Memory B cell (primary cell): ENCODE measurements around the gene SEC24B.
"Not testable (repeated sequence)": the region's sequence is repeated elsewhere in the genome, so short reads cannot be mapped to it uniquely, and the experiment has no call there.

Source experiments
- ATAC-seq: fragments of 150-1000 bp; cut with Tn5 transposase; 2 replicates; pipeline ENCODE4 v1.10.0; 2021; ENCODE audit warnings: low read depth, mild to moderate bottlenecking, moderate library complexity
- DNase-seq, 2 donors: peaks; one replicate each; pipeline ENCODE4 v3.0.0; 2022; ENCODE audit warnings: low spot score in 2 of 2
- H3K27ac Mint-ChIP-seq: one replicate; pipeline ENCODE4 v1.8.0; 2022; ENCODE audit warnings: mild to moderate bottlenecking, moderate library complexity, mixed read lengths
- H3K27me3 Mint-ChIP-seq: one replicate; pipeline ENCODE4 v1.8.0; 2022; ENCODE audit warnings: mixed read lengths
- H3K36me3 Mint-ChIP-seq: one replicate; pipeline ENCODE4 v1.8.0; 2022; ENCODE audit warnings: mild to moderate bottlenecking, mixed read lengths
- H3K4me1 Mint-ChIP-seq: one replicate; pipeline ENCODE4 v1.8.0; 2022; ENCODE audit warnings: mixed read lengths
- H3K4me3 Mint-ChIP-seq: one replicate; pipeline ENCODE4 v1.8.0; 2022; ENCODE audit warnings: mild to moderate bottlenecking, moderate library complexity, mixed read lengths
- H3K9me3 Mint-ChIP-seq: one replicate; pipeline ENCODE4 v1.8.0; 2022; ENCODE audit warnings: mixed read lengths

Gene SEC24B

DNA sequence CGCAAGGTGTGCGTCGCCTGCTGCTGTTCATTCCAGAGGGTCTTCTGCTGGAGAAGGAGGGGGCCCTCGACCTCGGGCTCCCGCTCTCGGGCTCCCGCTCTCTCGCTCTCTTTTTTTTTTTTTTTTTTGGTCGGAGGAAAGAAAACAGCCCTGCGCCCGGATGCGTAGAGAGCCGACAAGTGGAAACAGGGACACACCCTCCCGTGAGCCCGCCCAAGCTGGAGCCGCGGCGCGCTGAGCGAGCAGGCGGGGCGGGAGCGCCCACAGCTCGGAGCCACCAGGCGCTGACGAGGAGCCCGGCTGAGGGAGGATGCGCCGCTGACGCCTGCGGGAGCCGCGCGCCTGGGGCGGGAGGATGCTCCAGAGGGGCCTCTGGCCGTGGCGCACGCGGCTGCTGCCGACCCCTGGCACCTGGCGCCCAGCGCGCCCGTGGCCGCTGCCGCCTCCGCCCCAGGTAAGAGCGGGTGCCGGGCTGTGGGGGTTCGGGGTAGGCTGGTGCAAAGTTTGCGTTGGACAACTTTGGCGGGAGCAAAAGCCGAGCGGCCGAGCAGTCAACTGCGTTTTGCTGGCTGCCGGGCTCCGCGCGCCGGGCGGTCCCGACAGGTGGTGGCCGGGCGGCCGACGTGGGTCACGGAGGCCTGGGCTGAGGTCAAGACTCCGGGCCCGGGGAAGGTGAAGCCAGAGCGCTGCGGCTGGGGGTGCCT is 126.5 kb downstream of the SEC24B start, which contains the start of gene MCUB:
TSS of gene MCUB (plus strand) at position 264 of the 704 bp plus-strand sequence. CDS start at position 356, 92 bp downstream.
- no peaks in the 10 kb centered on the region for H3K27me3 Mint-ChIP-seq

DNA sequence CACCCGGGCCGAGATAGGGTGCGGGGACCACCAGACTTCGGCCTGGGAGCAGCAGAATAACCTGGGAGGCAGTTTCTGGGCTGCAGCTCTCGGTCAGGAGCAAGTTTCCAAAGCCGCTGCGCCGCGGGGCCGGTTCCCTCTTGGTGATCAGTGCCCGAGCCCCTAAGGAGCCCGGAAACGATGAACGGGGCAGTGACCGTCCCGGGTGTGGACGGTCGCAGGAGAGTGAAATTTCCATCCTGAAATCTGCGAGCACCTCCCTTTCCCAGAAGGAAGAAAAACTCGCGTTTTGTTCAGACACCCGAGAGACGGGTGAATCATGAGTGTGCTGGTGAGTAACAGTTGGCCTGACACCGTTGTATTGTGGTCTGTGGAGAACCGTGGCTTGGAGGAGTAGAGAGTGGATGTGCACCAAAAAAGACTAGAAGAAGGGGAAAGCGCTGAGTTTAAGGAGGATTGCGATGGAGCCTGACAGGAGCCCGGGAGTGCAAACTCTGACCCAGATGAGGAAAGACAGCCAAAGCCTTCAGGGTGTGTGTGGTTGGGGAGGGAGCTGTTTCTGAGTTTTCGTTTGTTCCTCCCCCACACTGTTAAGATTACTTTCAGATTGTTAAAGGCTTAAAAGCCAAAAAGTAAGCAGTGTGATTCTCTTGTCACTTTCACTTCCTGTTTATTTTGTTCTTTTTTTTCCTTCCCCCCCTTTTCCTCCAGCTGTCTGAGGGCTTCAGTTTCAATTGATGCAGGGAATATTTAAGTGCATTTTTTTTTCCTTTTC is 127.3 kb downstream of the SEC24B start:
- Mint-ChIP-seq H3K36me3 (peaks cover 10% of the 10 kb centered on the region), H3K4me3 (peak overlapping the region; percentile 89), H3K9me3 (no peaks in the 10 kb centered on the region), H3K27me3 (no peaks in the 10 kb centered on the region), H3K4me1 (peaks cover 18% of the 10 kb centered on the region), H3K27ac (peak overlapping the region; percentile 21)
- DNase-seq = peak; percentile 45 to 63
- peak; percentile 76 for ATAC-seq

More for the DNA sequence above, 126.5 kb downstream of the SEC24B start, which contains the start of gene MCUB:
- no peaks in the 10 kb centered on the region for H3K9me3 Mint-ChIP-seq
- DNase-seq (peak; percentile 71 to 80), ATAC-seq (peak; percentile 83)
- peaks cover 10% of the 10 kb centered on the region for H3K36me3 Mint-ChIP-seq
- peak within 1 kb of the TSS; percentile 60 for H3K27ac Mint-ChIP-seq
- H3K4me3 Mint-ChIP-seq = peak within 1 kb of the TSS; percentile 89
- peaks cover 18% of the 10 kb centered on the region for H3K4me1 Mint-ChIP-seq

DNA sequence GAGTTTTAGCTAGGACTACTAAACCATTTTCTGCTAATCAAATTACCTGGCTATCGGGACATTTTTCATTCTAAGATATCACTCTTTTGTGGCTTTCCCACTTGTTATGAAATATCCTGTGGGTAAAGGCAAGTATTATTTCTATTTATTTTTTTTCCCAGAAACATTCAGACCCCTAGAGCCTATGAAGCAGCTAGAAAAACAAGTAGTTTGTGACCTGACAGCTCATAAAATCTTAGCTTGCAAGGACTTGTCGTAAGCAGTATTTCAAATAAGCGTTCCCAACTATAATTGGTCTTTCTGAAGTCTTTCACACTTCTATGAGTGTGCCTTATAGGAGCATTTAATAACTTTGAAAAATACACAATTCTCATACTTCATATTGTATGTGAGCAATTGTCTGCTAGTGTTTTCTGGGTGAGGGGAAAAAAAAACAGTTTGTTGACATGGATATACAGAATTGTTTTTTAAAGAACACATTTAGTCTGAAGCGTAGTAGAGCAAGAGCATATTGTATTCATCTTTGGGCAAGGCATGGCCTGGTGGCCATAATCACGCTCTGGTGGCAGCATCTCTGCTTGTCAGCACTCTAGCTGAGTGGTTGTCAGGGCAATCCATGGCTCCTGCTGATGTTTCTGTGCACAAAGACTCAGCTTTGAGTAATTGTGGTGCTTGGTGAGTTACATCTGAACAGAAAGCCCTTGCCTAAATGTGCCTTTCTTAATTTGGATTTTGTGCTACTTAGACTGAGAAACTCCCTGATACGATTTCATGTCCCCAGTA is 129.0 kb downstream of the SEC24B start:
- Mint-ChIP-seq H3K4me3 (peak overlapping the region; percentile 24), H3K36me3 (peaks cover 9% of the 10 kb centered on the region), H3K27ac (no peak overlapping the region), H3K4me1 (peaks cover 18% of the 10 kb centered on the region), H3K27me3 (no peaks in the 10 kb centered on the region), H3K9me3 (no peaks in the 10 kb centered on the region)
- ATAC-seq (no peak), DNase-seq (no peak)

DNA sequence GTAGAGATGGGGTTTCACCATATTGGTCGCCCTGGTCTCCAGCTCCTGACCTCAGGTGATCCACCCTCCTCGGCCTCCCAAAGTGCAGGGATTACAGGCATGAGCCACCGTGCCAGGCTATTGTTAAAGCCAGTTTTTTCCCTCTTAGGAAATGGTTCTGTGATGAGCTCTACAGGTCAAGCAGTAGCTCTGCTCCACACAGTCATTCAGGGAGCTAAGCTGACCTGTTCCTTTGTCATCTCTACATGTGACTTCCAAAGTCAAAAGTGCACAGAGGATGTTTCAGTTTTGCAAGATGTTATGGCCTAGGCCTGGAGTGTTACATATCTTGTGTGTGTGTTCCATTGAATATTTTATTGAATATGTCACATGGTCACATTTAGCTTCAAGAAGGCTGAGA is 137.9 kb downstream of the SEC24B start:
- H3K4me3 Mint-ChIP-seq = no peak overlapping the region
- DNase-seq (no peak), ATAC-seq (no peak)
- H3K9me3 Mint-ChIP-seq = no peaks in the 10 kb centered on the region
- H3K27ac Mint-ChIP-seq = no peak overlapping the region
- H3K27me3 Mint-ChIP-seq = no peaks in the 10 kb centered on the region
- H3K36me3 Mint-ChIP-seq = peaks cover 20% of the 10 kb centered on the region
- peaks cover 34% of the 10 kb centered on the region for H3K4me1 Mint-ChIP-seq

DNA sequence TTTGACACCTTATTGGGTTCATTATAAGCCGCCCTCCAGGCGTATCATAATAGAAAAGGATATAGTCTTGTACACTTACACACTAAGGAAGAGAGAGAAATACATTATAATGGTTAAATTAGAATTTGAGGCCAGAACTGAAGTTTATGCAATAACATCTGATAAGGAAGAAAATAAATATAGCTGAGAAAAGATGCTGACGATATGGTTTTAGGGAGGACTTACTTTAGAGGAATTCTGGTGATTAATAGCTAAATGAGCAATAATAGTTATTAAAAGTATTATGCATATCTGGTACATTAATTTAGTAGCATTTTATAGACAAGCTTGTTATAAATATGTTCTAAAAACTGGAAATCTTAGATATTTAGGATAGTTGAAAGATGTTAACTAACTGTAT is 138.5 kb downstream of the SEC24B start:
- H3K9me3 Mint-ChIP-seq = no peaks in the 10 kb centered on the region
- H3K4me3 Mint-ChIP-seq = no peak overlapping the region
- DNase-seq = no peak
- no peak for ATAC-seq
- no peak overlapping the region for H3K27ac Mint-ChIP-seq
- peaks cover 34% of the 10 kb centered on the region for H3K4me1 Mint-ChIP-seq
- H3K36me3 Mint-ChIP-seq = peaks cover 20% of the 10 kb centered on the region
- no peaks in the 10 kb centered on the region for H3K27me3 Mint-ChIP-seq

GRCh38 chr4:109574443-109574850 is 140.8 kb downstream of the SEC24B start:
- H3K36me3 Mint-ChIP-seq = peaks cover 21% of the 10 kb centered on the region
- H3K27ac Mint-ChIP-seq = peak overlapping the region; percentile 70
- no peak for ATAC-seq
- no peak overlapping the region for H3K4me3 Mint-ChIP-seq
- H3K9me3 Mint-ChIP-seq = no peaks in the 10 kb centered on the region
- DNase-seq = no peak
- no peaks in the 10 kb centered on the region for H3K27me3 Mint-ChIP-seq
- H3K4me1 Mint-ChIP-seq = peaks cover 29% of the 10 kb centered on the region

GRCh38 chr4:109574931-109575804 is 141.6 kb downstream of the SEC24B start:
- ATAC-seq = no peak
- Mint-ChIP-seq H3K27me3 (no peaks in the 10 kb centered on the region), H3K27ac (no peak overlapping the region), H3K36me3 (peaks cover 23% of the 10 kb centered on the region), H3K9me3 (no peaks in the 10 kb centered on the region), H3K4me1 (peaks cover 24% of the 10 kb centered on the region), H3K4me3 (no peak overlapping the region)
- DNase-seq = no peak

DNA sequence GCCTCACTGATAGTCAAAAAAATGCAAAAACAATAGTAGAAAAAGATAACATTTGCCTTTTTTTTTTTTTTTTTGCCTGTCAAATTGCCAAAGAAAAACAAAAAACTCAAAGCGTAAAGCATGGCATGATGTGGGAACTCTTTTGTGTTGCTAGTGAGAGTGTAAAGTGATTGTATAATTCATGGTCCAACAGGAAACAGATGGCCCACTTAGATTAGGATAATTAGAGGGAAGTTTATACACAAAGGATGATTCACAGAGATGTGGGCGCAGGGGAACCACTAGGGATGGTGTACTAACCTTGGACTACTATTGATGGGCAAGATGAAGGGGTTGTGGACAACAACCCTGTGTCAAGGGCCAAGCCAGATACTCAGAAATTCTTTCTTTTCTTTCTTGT is 142.8 kb downstream of the SEC24B start:
- ATAC-seq = no peak
- Mint-ChIP-seq H3K27me3 (no peaks in the 10 kb centered on the region), H3K9me3 (no peaks in the 10 kb centered on the region), H3K36me3 (peaks cover 23% of the 10 kb centered on the region), H3K4me3 (no peak overlapping the region), H3K4me1 (peaks cover 18% of the 10 kb centered on the region), H3K27ac (no peak overlapping the region)
- no peak for DNase-seq

GRCh38 chr4:109578846-109579245 is 145.2 kb downstream of the SEC24B start:
- H3K4me3 Mint-ChIP-seq = no peak overlapping the region

DNA sequence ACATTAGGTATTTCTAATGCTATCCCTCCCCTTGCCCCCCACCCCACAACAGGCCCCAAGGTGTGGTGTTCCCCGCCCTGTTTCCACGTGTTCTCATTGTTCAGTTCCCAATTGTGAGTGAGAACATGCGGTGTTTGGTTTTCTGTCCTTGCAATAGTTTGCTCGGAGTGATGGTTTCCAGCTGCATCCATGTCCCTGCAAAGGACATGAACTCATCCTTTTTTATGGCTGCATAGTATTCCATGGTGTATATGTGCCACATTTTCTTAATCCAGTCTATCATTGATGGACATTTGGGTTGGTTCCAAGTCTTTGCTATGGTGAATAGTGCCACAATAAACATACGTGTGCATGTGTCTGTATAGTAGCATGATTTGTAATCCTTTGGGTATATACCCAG is 146.4 kb downstream of the SEC24B start:
- Mint-ChIP-seq H3K36me3 (peaks cover 19% of the 10 kb centered on the region), H3K4me1 (peaks cover 23% of the 10 kb centered on the region)
- not testable (repeated sequence) for DNase-seq, ATAC-seq, H3K27ac Mint-ChIP-seq, H3K4me3 Mint-ChIP-seq, H3K9me3 Mint-ChIP-seq, H3K27me3 Mint-ChIP-seq

More at GRCh38 chr4:109578846-109579245, 145.2 kb downstream of the SEC24B start:
- H3K4me1 Mint-ChIP-seq = peaks cover 19% of the 10 kb centered on the region
- H3K27me3 Mint-ChIP-seq = no peaks in the 10 kb centered on the region
- ATAC-seq = no peak
- peaks cover 21% of the 10 kb centered on the region for H3K36me3 Mint-ChIP-seq
- no peak overlapping the region for H3K27ac Mint-ChIP-seq
- H3K9me3 Mint-ChIP-seq = no peaks in the 10 kb centered on the region
- DNase-seq = no peak

- Mint-ChIP-seq H3K27me3 (no peaks in the 10 kb centered on the region), H3K4me3 (no peak overlapping the region), H3K36me3 (peaks cover 1% of the 10 kb centered on the region), H3K9me3 (no peaks in the 10 kb centered on the region), H3K4me1 (peaks cover 47% of the 10 kb centered on the region), H3K27ac (peak overlapping the region; percentile 15)
- no peak for DNase-seq
- peak; percentile 49 for ATAC-seq
These were observed 154.6 kb downstream of the SEC24B start for GRCh38 chr4:109588176-109588575.

- H3K36me3 Mint-ChIP-seq = no peaks in the 10 kb centered on the region
- DNase-seq = no peak
- no peak overlapping the region for H3K4me3 Mint-ChIP-seq
- H3K27me3 Mint-ChIP-seq = no peaks in the 10 kb centered on the region
- no peak overlapping the region for H3K27ac Mint-ChIP-seq
- no peaks in the 10 kb centered on the region for H3K9me3 Mint-ChIP-seq
- H3K4me1 Mint-ChIP-seq = peaks cover 41% of the 10 kb centered on the region
- no peak for ATAC-seq
These were observed 155.5 kb downstream of the SEC24B start for GRCh38 chr4:109589119-109589518.

DNA sequence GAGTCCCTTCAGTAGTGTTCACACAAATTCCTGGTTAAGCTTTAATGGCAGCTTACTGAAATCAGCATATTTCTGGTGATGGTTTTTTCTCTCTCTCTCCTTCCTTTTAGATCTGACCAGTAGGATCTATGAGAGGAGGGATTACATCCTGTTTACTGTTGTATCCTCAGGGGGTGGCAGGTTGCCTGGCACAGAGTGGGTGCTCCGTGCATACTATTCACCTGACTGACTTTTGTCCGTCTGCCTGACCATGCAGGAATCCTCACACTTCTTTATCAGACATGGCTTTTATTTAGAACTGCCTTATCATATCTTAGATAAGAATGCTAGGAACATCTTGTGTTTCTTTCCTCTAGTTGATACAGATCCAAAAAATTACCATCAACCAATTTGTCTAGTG is 156.0 kb downstream of the SEC24B start:
- Mint-ChIP-seq H3K4me3 (no peak overlapping the region), H3K4me1 (peaks cover 36% of the 10 kb centered on the region), H3K27ac (no peak overlapping the region), H3K9me3 (no peaks in the 10 kb centered on the region), H3K36me3 (no peaks in the 10 kb centered on the region), H3K27me3 (no peaks in the 10 kb centered on the region)
- DNase-seq (no peak), ATAC-seq (no peak)
